Naive thymus-derived CD4-positive, alpha-beta T cell (primary cell): ENCODE results near the gene MAGEF1. TPM values are rescaled to one million over a fixed set of nuclear protein-coding genes. Genes with fewer than 3 reads are reported as not detected.

Experiments used
- ATAC-seq: fragments of 150-1000 bp; cut with Tn5 transposase; 2 replicates; pipeline ENCODE4 v1.10.0; 2021; ENCODE audit warnings: mild to moderate bottlenecking, moderate library complexity
- CTCF ChIA-PET: fragments of 350-600 bp; sonication (Branson Sonifier 250); formaldehyde crosslinking; loops from one replicate; lab custom pipeline; 2021; ENCODE audit warnings: antibody characterized with exemption; lab: Charles Lee
- POLR2A ChIA-PET: fragments of 350-600 bp; sonication (Branson Sonifier 250); formaldehyde crosslinking; loops from one replicate; lab custom pipeline; 2021; ENCODE audit warnings: antibody characterized with exemption, inconsistent platforms; lab: Charles Lee
- DNase-seq, 9 donors: peaks; one replicate each; pipeline versions ENCODE4 v3.0.0 to v3.0.0-alpha.2; 2020 to 2022; ENCODE audit warnings: mixed read lengths in 1 of 9
- H3K27ac ChIP-seq: one replicate; pipeline ENCODE4 v1.7.0; 2013; ENCODE audit warnings: mild to moderate bottlenecking, low read depth, low read length, moderate library complexity
- H3K27me3 ChIP-seq, 2 donors: one replicate each; pipeline ENCODE4 v1.7.0; 2013; ENCODE audit warnings: low read length in 2 of 2, mild to moderate bottlenecking in 2 of 2, moderate library complexity in 2 of 2; ENCODE audit not compliant: control insufficient read depth in 2 of 2, insufficient read depth in 2 of 2
- H3K36me3 ChIP-seq, 3 experiments: 1 replicate in 2 of 3; 2 replicates in 1 of 3; pipeline ENCODE4 v1.7.0; 2013; ENCODE audit warnings: low read length in 3 of 3, mild to moderate bottlenecking in 3 of 3, moderate library complexity in 1 of 3; ENCODE audit not compliant: insufficient read depth in 3 of 3, control insufficient read depth in 2 of 3
- H3K4me1 ChIP-seq, 2 donors: one replicate each; pipeline ENCODE4 v1.7.0; 2013; ENCODE audit warnings: low read length in 2 of 2, mild to moderate bottlenecking in 2 of 2, moderate library complexity in 1 of 2; ENCODE audit not compliant: control insufficient read depth in 2 of 2, insufficient read depth in 2 of 2
- H3K4me3 ChIP-seq: 2 replicates; pipeline ENCODE4 v1.7.0; 2013; ENCODE audit warnings: mild to moderate bottlenecking, low read length
- H3K9me3 ChIP-seq, 3 experiments: 1 replicate in 2 of 3; 2 replicates in 1 of 3; pipeline ENCODE4 v1.7.0; 2013; ENCODE audit warnings: low read length in 3 of 3; ENCODE audit not compliant: control insufficient read depth in 2 of 3
- H3K27ac Mint-ChIP-seq, 9 donors: one replicate each; pipeline ENCODE4 v1.8.0; 2020 to 2022; ENCODE audit warnings: mixed read lengths in 9 of 9, mild to moderate bottlenecking in 8 of 9, moderate library complexity in 5 of 9, inconsistent platforms in 2 of 9
- H3K27me3 Mint-ChIP-seq, 5 donors: one replicate each; pipeline ENCODE4 v1.8.0; 2021 to 2022; ENCODE audit warnings: mixed read lengths in 5 of 5, mild to moderate bottlenecking in 1 of 5
- H3K36me3 Mint-ChIP-seq, 5 donors: one replicate each; pipeline ENCODE4 v1.8.0; 2020 to 2022; ENCODE audit warnings: mixed read lengths in 5 of 5, mild to moderate bottlenecking in 3 of 5, inconsistent platforms in 1 of 5
- H3K4me1 Mint-ChIP-seq, 7 donors: one replicate each; pipeline ENCODE4 v1.8.0; 2020 to 2022; ENCODE audit warnings: mixed read lengths in 7 of 7, mild to moderate bottlenecking in 3 of 7, inconsistent platforms in 1 of 7
- H3K4me3 Mint-ChIP-seq, 10 donors: one replicate each; pipeline ENCODE4 v1.8.0; 2020 to 2022; ENCODE audit warnings: mild to moderate bottlenecking in 10 of 10, mixed read lengths in 10 of 10, moderate library complexity in 6 of 10, inconsistent platforms in 2 of 10
- H3K9me3 Mint-ChIP-seq, 11 donors: one replicate each; pipeline ENCODE4 v1.8.0; 2020 to 2022; ENCODE audit warnings: mixed read lengths in 11 of 11, mild to moderate bottlenecking in 4 of 11, inconsistent platforms in 1 of 11, moderate library complexity in 1 of 11
- intact Hi-C, 2 donors: fragments of 100-400 bp; cut with micrococcal nuclease; formaldehyde crosslinking; loops; one replicate each; pipeline ENCODE4 v1.15.1; 2023
- polyA plus RNA-seq, 2 donors: library from polyadenylated mRNA; unstranded; fragments of 300-500 nt; fragmentation: Illumina TruSeq; gene quantifications; one replicate each; pipeline ENCODE4 v1.2.3, GENCODE V29; 2021
- total RNA-seq, 6 experiments: library from RNA in 5 of 6; stranded (reverse) in 5 of 6; gene quantifications; 1 replicate in 5 of 6; 2 replicates in 1 of 6; pipeline ENCODE4 v1.2.3 and lab custom pipeline; 2021 to 2026

MAGEF1 gene
- total and polyA plus RNA-seq, 7 experiments from 2014 or later, result 9.0 to 40.0 (median 17.0) TPM

DNA sequence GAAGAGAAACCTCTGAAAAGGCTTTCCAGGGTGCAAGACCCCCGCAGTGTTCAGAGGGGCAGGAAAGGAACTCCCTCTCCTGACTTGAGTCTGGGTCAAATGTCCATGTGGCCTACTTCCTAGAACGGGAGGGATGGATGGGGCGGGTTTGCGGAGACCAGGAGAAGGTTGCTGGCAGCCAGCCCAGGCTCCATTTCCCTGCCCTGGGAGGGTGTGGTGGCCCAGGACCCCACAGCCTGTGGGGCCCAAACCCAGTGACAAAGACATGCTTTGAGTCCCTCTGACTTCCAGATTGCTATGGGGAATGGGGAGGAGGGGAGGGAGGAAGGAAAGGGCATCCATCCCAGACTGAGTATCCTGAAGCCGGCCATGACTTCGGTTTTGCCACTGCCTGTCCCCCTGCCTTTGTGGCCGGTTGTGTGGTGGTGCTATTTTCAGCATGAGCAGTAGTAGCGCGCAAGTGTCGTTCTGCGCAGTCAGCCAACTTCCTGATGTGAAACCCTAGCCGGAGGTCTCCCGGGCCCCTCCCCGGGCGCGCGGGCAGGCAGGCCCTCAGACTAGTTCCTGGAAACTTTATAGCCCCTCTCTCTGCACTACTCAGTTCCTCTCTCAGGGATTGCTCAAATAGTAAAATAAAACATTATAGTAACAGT, 24.4 kb downstream of the MAGEF1 start:
- intact Hi-C loops, result no loop called here

GRCh38 chr3:184685646-184686045, 26.2 kb downstream of the MAGEF1 start:
- no peak for ATAC-seq
- Mint-ChIP-seq H3K4me3 (no peak overlapping the region), H3K27ac (no peak overlapping the region), H3K9me3 (no peaks in the 10 kb centered on the region), H3K36me3 (no peaks in the 10 kb centered on the region), H3K27me3 (peaks cover 0 to 14% (median 0%) of the 10 kb centered on the region in 5 donors), H3K4me1 (peaks cover 0 to 2% (median 0%) of the 10 kb centered on the region in 7 donors)
- no peaks in the 10 kb centered on the region for H3K36me3 ChIP-seq
- H3K27me3 ChIP-seq, result no peaks in the 10 kb centered on the region
- ChIA-PET POLR2A (no interaction called here), CTCF (no interaction called here)
- intact Hi-C loops, result no loop called here
- no peak overlapping the region for H3K4me3 ChIP-seq
- H3K4me1 ChIP-seq, result no peaks in the 10 kb centered on the region
- H3K27ac ChIP-seq, result no peak overlapping the region
- no peak for DNase-seq
- H3K9me3 ChIP-seq, result no peaks in the 10 kb centered on the region

More for the DNA sequence above, 24.4 kb downstream of the MAGEF1 start:
- no peak overlapping the region for H3K27ac Mint-ChIP-seq
- H3K9me3 Mint-ChIP-seq, result no peaks in the 10 kb centered on the region
- H3K36me3 Mint-ChIP-seq, result no peaks in the 10 kb centered on the region
- H3K4me3 Mint-ChIP-seq, result no peak overlapping the region
- H3K4me1 Mint-ChIP-seq, result peaks cover 0 to 2% (median 0%) of the 10 kb centered on the region in 7 donors
- Histone ChIP-seq H3K4me3 (no peak overlapping the region), H3K27me3 (no peaks in the 10 kb centered on the region), H3K9me3 (no peaks in the 10 kb centered on the region), H3K4me1 (no peaks in the 10 kb centered on the region), H3K27ac (no peak overlapping the region), H3K36me3 (no peaks in the 10 kb centered on the region)
- ATAC-seq, result peak; percentile 58
- H3K27me3 Mint-ChIP-seq, result peaks cover 0 to 17% (median 0%) of the 10 kb centered on the region in 5 donors
- POLR2A ChIA-PET, result no interaction called here
- CTCF ChIA-PET, result no interaction called here
- DNase-seq, result no peak

DNA sequence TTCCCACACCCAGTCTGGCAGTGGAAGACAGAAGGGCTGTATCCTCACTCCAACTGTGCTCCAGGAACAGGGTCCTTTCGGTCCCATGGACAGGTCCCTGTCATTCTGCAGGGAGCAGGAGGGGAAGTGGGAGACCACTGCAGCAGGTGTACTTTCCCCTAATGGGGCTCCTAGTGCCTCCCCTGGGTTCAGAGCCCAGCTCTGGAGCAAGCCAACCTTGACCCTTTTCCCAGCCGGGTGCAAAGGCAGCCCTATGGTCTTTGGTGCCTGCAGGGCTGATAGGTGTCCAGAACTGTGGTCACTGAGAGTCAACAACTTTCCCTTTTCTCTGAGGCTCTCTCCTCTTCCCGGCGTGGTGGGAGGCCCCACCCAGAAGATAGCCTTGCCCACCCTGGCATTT, 26.8 kb downstream of the MAGEF1 start:
- no peaks in the 10 kb centered on the region for H3K9me3 Mint-ChIP-seq
- H3K9me3 ChIP-seq, result no peaks in the 10 kb centered on the region
- H3K36me3 Mint-ChIP-seq, result no peaks in the 10 kb centered on the region
- CTCF ChIA-PET, result no interaction called here
- H3K27me3 Mint-ChIP-seq, result peaks cover 0 to 14% (median 0%) of the 10 kb centered on the region in 5 donors
- H3K4me3 ChIP-seq, result no peak overlapping the region
- ATAC-seq (no peak), DNase-seq (no peak)
- peaks cover 0 to 2% (median 0%) of the 10 kb centered on the region in 7 donors for H3K4me1 Mint-ChIP-seq
- intact Hi-C loops, result no loop called here
- no peaks in the 10 kb centered on the region for H3K36me3 ChIP-seq
- H3K27ac ChIP-seq, result no peak overlapping the region
- no peak overlapping the region for H3K27ac Mint-ChIP-seq
- H3K4me1 ChIP-seq, result no peaks in the 10 kb centered on the region
- no peak overlapping the region for H3K4me3 Mint-ChIP-seq
- H3K27me3 ChIP-seq, result no peaks in the 10 kb centered on the region
- POLR2A ChIA-PET, result no interaction called here

GRCh38 chr3:184683900-184684560, 27.8 kb downstream of the MAGEF1 start:
- Mint-ChIP-seq H3K36me3 (no peaks in the 10 kb centered on the region), H3K9me3 (no peaks in the 10 kb centered on the region), H3K4me3 (no peak overlapping the region), H3K4me1 (peaks cover 0 to 2% (median 0%) of the 10 kb centered on the region in 7 donors), H3K27me3 (peaks cover 0 to 14% (median 0%) of the 10 kb centered on the region in 5 donors), H3K27ac (no peak overlapping the region)
- H3K4me1 ChIP-seq, result no peaks in the 10 kb centered on the region
- H3K4me3 ChIP-seq, result no peak overlapping the region
- CTCF ChIA-PET, result no interaction called here
- no peaks in the 10 kb centered on the region for H3K9me3 ChIP-seq
- no peak overlapping the region for H3K27ac ChIP-seq
- ATAC-seq (no peak), DNase-seq (no peak)
- H3K27me3 ChIP-seq, result no peaks in the 10 kb centered on the region
- POLR2A ChIA-PET, result no interaction called here
- intact Hi-C loops, result no loop called here
- no peaks in the 10 kb centered on the region for H3K36me3 ChIP-seq

- H3K9me3 ChIP-seq, result no peaks in the 10 kb centered on the region
- ChIA-PET CTCF (no interaction called here), POLR2A (no interaction called here)
- no peaks in the 10 kb centered on the region for H3K36me3 ChIP-seq
- Mint-ChIP-seq H3K27ac (no peak overlapping the region), H3K4me3 (no peak overlapping the region), H3K36me3 (no peaks in the 10 kb centered on the region), H3K4me1 (peaks cover 0 to 2% (median 0%) of the 10 kb centered on the region in 7 donors), H3K9me3 (no peaks in the 10 kb centered on the region), H3K27me3 (peaks cover 0 to 9% (median 3%) of the 10 kb centered on the region in 5 donors)
- DNase-seq (no peak), ATAC-seq (no peak)
- no peaks in the 10 kb centered on the region for H3K4me1 ChIP-seq
- intact Hi-C loops, result no loop called here
- no peaks in the 10 kb centered on the region for H3K27me3 ChIP-seq
- H3K27ac ChIP-seq, result no peak overlapping the region
- no peak overlapping the region for H3K4me3 ChIP-seq
Measured at GRCh38 chr3:184683234-184683633, 28.6 kb downstream of the MAGEF1 start.

DNA sequence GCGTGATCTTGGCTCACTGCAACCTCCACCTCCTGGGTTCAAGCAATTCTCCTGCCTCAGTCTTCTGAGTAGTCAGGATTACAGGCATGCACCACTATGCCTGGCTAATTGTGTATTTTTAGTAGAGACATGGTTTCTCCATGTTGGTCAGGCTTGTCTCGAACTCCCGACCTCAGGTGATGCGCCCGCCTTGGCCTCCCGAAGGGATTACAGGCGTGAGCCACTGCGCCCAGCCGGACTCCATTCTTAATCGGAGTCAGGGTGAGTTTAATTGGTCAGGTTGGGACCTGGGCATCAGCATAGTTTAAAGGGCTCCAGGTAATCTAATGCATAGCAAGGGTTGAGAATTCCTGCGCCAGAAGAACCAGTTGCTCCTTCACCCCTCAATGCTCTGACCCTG, 29.2 kb downstream of the MAGEF1 start:
- intact Hi-C loops, result no loop called here

More for the DNA sequence above, 29.2 kb downstream of the MAGEF1 start:
- H3K27me3 Mint-ChIP-seq, result peaks cover 0 to 9% (median 4%) of the 10 kb centered on the region in 5 donors
- H3K9me3 Mint-ChIP-seq, result no peaks in the 10 kb centered on the region
- ATAC-seq (no peak), DNase-seq (no peak)
- Histone ChIP-seq H3K27ac (no peak overlapping the region), H3K36me3 (no peaks in the 10 kb centered on the region), H3K27me3 (no peaks in the 10 kb centered on the region), H3K9me3 (no peaks in the 10 kb centered on the region), H3K4me1 (no peaks in the 10 kb centered on the region), H3K4me3 (no peak overlapping the region)
- peaks cover 0 to 2% (median 0%) of the 10 kb centered on the region in 7 donors for H3K4me1 Mint-ChIP-seq
- H3K36me3 Mint-ChIP-seq, result no peaks in the 10 kb centered on the region
- POLR2A ChIA-PET, result no interaction called here
- no peak overlapping the region for H3K27ac Mint-ChIP-seq
- no peak overlapping the region for H3K4me3 Mint-ChIP-seq
- CTCF ChIA-PET, result no interaction called here
